Type B pancreatic cell (in vitro differentiated cells): ENCODE data around the gene SORL1-AS1.

Source experiments
- DNase-seq: peaks from one replicate; pipeline ENCODE4 v3.0.0; 2021; ENCODE audit warnings: mixed read lengths; ENCODE audit not compliant: unreplicated experiment; ENCODE audit errors: extremely low spot score
- H3K27ac Mint-ChIP-seq: 2 replicates; pipeline ENCODE4 v1.8.0; 2021; ENCODE audit warnings: mild to moderate bottlenecking, mixed read lengths
- H3K27me3 Mint-ChIP-seq: 2 replicates; pipeline ENCODE4 v1.8.0; 2021; ENCODE audit warnings: mixed read lengths
- H3K36me3 Mint-ChIP-seq: 2 replicates; pipeline ENCODE4 v1.8.0; 2021; ENCODE audit warnings: mixed read lengths
- H3K4me1 Mint-ChIP-seq: one replicate; pipeline ENCODE4 v1.8.0; 2021; ENCODE audit warnings: mixed read lengths; ENCODE audit not compliant: unreplicated experiment
- H3K4me3 Mint-ChIP-seq: 2 replicates; pipeline ENCODE4 v1.8.0; 2021; ENCODE audit warnings: mild to moderate bottlenecking, mixed read lengths
- H3K9me3 Mint-ChIP-seq: 2 replicates; pipeline ENCODE4 v1.8.0; 2021; ENCODE audit warnings: mixed read lengths
- TF ChIP-seq, protein P1 (sequence below): fragments of 200-600 bp; sonication (generic); conservative IDR thresholded peaks from 2 replicates; pipeline ENCODE4 v1.5.0; 2021; ENCODE audit warnings: antibody characterized with exemption, mild to moderate bottlenecking

SORL1-AS1 gene

DNA sequence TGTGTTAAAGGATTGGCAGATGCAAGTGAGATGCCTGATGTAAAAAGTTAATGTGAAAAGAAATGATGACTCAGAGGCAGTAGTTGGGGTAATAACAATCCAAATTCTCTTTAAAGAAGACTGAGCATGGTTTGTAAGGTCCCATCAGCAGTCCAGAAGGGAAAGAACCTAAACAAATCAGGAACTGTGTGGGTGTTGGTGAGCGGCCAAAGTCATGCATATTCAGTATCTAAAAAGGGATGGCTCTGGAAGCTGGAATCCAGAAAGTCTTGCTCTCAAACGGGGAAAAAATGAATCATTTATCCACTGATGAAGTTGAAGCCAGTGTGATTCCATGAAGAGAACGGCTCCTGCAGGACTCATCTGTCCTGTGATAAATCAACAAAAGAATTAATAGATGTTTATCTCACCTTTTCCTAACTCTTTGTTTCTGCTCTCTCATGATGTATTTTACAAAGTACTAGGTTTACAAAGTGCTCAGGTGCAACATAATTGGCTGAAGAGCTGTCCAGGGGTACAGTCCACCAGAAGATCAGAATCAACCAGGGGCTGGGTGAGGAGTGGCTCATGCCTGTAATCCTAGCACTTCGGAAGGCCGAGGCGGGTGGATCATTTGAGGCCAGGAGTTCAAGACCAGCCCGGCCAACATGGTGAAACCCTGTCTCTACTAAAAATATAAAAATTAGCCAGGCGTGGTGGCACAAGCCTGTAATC lies 20.5 kb upstream of the SORL1-AS1 start:
- H3K4me1 Mint-ChIP-seq, result peaks cover 10% of the 10 kb centered on the region
- TF ChIP-seq, protein P1, sequence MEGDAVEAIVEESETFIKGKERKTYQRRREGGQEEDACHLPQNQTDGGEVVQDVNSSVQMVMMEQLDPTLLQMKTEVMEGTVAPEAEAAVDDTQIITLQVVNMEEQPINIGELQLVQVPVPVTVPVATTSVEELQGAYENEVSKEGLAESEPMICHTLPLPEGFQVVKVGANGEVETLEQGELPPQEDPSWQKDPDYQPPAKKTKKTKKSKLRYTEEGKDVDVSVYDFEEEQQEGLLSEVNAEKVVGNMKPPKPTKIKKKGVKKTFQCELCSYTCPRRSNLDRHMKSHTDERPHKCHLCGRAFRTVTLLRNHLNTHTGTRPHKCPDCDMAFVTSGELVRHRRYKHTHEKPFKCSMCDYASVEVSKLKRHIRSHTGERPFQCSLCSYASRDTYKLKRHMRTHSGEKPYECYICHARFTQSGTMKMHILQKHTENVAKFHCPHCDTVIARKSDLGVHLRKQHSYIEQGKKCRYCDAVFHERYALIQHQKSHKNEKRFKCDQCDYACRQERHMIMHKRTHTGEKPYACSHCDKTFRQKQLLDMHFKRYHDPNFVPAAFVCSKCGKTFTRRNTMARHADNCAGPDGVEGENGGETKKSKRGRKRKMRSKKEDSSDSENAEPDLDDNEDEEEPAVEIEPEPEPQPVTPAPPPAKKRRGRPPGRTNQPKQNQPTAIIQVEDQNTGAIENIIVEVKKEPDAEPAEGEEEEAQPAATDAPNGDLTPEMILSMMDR, result no peak
- no peaks in the 10 kb centered on the region for H3K9me3 Mint-ChIP-seq
- H3K27ac Mint-ChIP-seq, result peak overlapping the region; percentile 65
- H3K36me3 Mint-ChIP-seq, result peaks cover 16% of the 10 kb centered on the region
- no peak for DNase-seq
- no peaks in the 10 kb centered on the region for H3K27me3 Mint-ChIP-seq
- no peak overlapping the region for H3K4me3 Mint-ChIP-seq

DNA sequence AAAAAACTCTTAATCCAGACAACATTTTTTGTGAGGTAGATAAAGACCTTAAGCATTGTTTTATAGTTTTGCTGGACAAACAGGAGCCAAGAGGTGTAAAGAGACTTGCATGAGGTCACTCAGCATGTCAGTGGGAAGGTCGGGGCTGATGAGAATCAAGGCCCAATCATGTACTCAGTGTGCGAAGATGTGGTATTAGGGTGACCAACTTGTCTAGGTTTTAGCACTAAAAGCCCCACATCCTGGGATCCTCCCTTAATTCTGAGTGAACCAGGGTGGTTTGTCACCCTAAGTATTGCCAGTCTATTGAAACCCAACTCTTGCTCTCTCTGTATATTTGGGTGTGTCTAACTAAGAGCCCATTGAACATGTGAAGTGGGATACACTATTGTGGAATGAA lies 19.5 kb upstream of the SORL1-AS1 start:
- Mint-ChIP-seq H3K36me3 (peaks cover 16% of the 10 kb centered on the region), H3K4me1 (peaks cover 13% of the 10 kb centered on the region), H3K27me3 (no peaks in the 10 kb centered on the region), H3K27ac (no peak overlapping the region), H3K4me3 (no peak overlapping the region), H3K9me3 (no peaks in the 10 kb centered on the region)
- TF ChIP-seq, protein P1, result no peak
- DNase-seq, result no peak

DNA sequence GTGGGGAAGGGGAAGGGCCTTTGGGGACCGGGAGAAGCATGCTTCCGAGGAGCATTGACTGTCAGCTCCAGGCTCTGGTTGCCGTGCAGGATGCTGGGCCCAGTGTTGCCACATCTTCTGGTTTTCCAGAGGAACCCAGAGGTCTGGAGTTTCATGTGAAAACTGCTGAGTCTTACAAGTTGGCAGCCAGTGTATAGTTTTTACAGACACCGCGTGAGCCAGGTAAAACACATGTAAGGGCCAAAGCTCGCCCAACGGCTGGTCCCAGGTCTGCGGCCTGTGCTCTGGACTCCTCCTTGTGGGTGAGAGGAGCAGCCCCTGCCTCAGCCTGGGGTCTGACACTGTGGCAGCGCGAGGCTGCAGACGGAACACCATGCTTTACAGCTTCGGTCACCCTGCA lies 18.4 kb upstream of the SORL1-AS1 start:
- H3K27me3 Mint-ChIP-seq, result no peaks in the 10 kb centered on the region
- H3K4me3 Mint-ChIP-seq, result no peak overlapping the region
- H3K36me3 Mint-ChIP-seq, result peaks cover 16% of the 10 kb centered on the region
- peaks cover 21% of the 10 kb centered on the region for H3K4me1 Mint-ChIP-seq
- no peak for DNase-seq
- no peaks in the 10 kb centered on the region for H3K9me3 Mint-ChIP-seq
- no peak overlapping the region for H3K27ac Mint-ChIP-seq
- TF ChIP-seq, protein P1, result no peak

DNA sequence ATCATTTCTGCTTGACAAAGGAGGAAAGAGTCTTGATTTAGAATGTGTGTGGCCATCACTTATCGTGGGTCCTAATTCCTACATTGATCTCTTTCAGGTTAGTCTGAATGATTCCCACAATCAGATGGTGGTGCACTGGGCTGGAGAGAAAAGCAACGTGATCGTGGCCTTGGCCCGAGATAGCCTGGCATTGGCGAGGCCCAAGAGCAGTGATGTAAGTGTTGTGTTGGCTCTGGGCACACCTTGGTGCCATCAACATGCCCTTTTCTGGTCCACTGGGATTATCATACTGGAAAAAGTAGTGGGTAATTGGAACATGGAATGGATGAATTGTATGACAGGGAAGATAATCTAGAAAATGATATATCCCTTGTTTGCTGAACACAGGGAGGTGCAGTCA lies 17.1 kb upstream of the SORL1-AS1 start:
- peaks cover 29% of the 10 kb centered on the region for H3K4me1 Mint-ChIP-seq
- peaks cover 16% of the 10 kb centered on the region for H3K36me3 Mint-ChIP-seq
- H3K27me3 Mint-ChIP-seq, result no peaks in the 10 kb centered on the region
- H3K4me3 Mint-ChIP-seq, result no peak overlapping the region
- TF ChIP-seq, protein P1, result no peak
- no peaks in the 10 kb centered on the region for H3K9me3 Mint-ChIP-seq
- DNase-seq, result no peak
- peak overlapping the region; percentile 24 for H3K27ac Mint-ChIP-seq

DNA sequence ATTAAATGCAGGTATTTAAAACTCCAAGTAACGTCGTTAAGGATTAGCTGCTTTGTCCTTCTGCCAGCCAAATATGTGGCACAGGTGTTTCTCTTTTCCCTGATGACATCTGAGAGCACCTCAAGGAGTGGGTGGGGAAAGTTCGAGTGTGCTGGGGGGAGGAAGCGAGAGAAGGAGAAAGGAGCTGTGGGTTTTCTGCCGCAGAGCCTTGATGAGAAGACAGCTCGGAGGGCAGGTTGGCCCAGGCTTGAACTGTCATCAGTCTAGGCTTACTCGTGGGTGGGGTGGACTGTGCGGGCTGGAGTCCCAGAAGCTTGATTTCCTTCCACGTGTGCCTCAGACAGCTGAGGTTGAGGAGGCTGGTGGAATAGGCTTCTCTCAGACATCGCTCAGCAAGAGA lies 15.2 kb upstream of the SORL1-AS1 start:
- TF ChIP-seq, protein P1, result no peak
- Mint-ChIP-seq H3K27ac (peak overlapping the region; percentile 100), H3K9me3 (no peaks in the 10 kb centered on the region), H3K27me3 (no peaks in the 10 kb centered on the region), H3K4me3 (peak overlapping the region; percentile 61), H3K4me1 (peaks cover 36% of the 10 kb centered on the region), H3K36me3 (peaks cover 11% of the 10 kb centered on the region)
- DNase-seq, result no peak
